Measurements from ENCODE around the gene SEMA3B. TPM values are rescaled to one million over a fixed set of nuclear protein-coding genes. Genes with fewer than 3 reads are reported as not detected.

SEMA3B gene
- total RNA-seq, 2 experiments from 2014 or later = 0.28 to 0.82 TPM

GRCh38 chr3:50287262-50287661 lies 18.3 kb downstream of the SEMA3B start:
- ChIA-PET CTCF (ENCODE audit: unreplicated experiment) (no interaction called here), POLR2A (no interaction called here)
- intact Hi-C loops (cut with micrococcal nuclease; ENCODE audit: unreplicated experiment) = no loop called here
- Histone ChIP-seq H3K4me2 (ENCODE audit: low read length) (no peak overlapping the region), H3K4me3 (ENCODE audit: low read depth, low read length, poor library complexity, severe bottlenecking) (no peak overlapping the region), H3K9me3 (ENCODE audit: low read length) (no peaks in the 10 kb centered on the region), H3K36me3 (ENCODE audit: insufficient read depth, low read length) (peaks cover 52% of the 10 kb centered on the region), H4K20me1 (ENCODE audit: insufficient read depth, low read length) (no peaks in the 10 kb centered on the region), H3K9me2 (ENCODE audit: insufficient read depth, low read length) (no peaks in the 10 kb centered on the region), H3K27ac (ENCODE audit: low read depth, low read length, poor library complexity, severe bottlenecking) (no peak overlapping the region), H3K4me1 (ENCODE audit: insufficient read depth, low read length, poor library complexity, severe bottlenecking) (no peaks in the 10 kb centered on the region), H2AFZ (ENCODE audit: low read length) (no peak overlapping the region), H3K79me2 (ENCODE audit: insufficient read depth, low read depth, low read length) (peaks cover 20% of the 10 kb centered on the region)
- no peak for DNase-seq (ENCODE audit: low spot score)
- no TSS peak for BruUV-seq (replicated peaks)
- no peak for TF ChIP-seq EZH2phosphoT487 (IDR thresholded peaks at IDR 0.05; ENCODE audit: borderline replicate concordance, low read depth, low read length)
- no peak for TF ChIP-seq CTCF (conservative IDR thresholded peaks at IDR 0.05; ENCODE audit: low read length)

- Histone ChIP-seq H3K27ac (ENCODE audit: low read depth, low read length, poor library complexity, severe bottlenecking) (no peak overlapping the region), H3K4me1 (ENCODE audit: insufficient read depth, low read length, poor library complexity, severe bottlenecking) (peaks cover 6% of the 10 kb centered on the region), H3K79me2 (ENCODE audit: insufficient read depth, low read depth, low read length) (peaks cover 20% of the 10 kb centered on the region), H4K20me1 (ENCODE audit: insufficient read depth, low read length) (no peaks in the 10 kb centered on the region), H2AFZ (ENCODE audit: low read length) (no peak overlapping the region), H3K4me3 (ENCODE audit: low read depth, low read length, poor library complexity, severe bottlenecking) (no peak overlapping the region), H3K9me3 (ENCODE audit: low read length) (no peaks in the 10 kb centered on the region), H3K9me2 (ENCODE audit: insufficient read depth, low read length) (no peaks in the 10 kb centered on the region), H3K36me3 (ENCODE audit: insufficient read depth, low read length) (peaks cover 52% of the 10 kb centered on the region), H3K4me2 (ENCODE audit: low read length) (no peak overlapping the region)
- POLR2A ChIA-PET = no interaction called here
- no peak for DNase-seq (ENCODE audit: low spot score)
- intact Hi-C loops (cut with micrococcal nuclease; ENCODE audit: unreplicated experiment) = no loop called here
- BruUV-seq (replicated peaks) = no TSS peak
- CTCF ChIA-PET (ENCODE audit: unreplicated experiment) = no interaction called here
- TF ChIP-seq EZH2phosphoT487 (IDR thresholded peaks at IDR 0.05; ENCODE audit: borderline replicate concordance, low read depth, low read length) (no peak), CTCF (conservative IDR thresholded peaks at IDR 0.05; ENCODE audit: low read length) (no peak)
Measured at GRCh38 chr3:50288387-50289007, 19.6 kb downstream of the SEMA3B start.

GRCh38 chr3:50289130-50289529 lies 20.2 kb downstream of the SEMA3B start:
- no peak for DNase-seq (ENCODE audit: low spot score)
- H3K27ac ChIP-seq (ENCODE audit: low read depth, low read length, poor library complexity, severe bottlenecking) = no peak overlapping the region
- no peaks in the 10 kb centered on the region for H3K9me3 ChIP-seq (ENCODE audit: low read length)
- peaks cover 20% of the 10 kb centered on the region for H3K79me2 ChIP-seq (ENCODE audit: insufficient read depth, low read depth, low read length)
- H4K20me1 ChIP-seq (ENCODE audit: insufficient read depth, low read length) = no peaks in the 10 kb centered on the region
- peaks cover 6% of the 10 kb centered on the region for H3K4me1 ChIP-seq (ENCODE audit: insufficient read depth, low read length, poor library complexity, severe bottlenecking)
- H3K36me3 ChIP-seq (ENCODE audit: insufficient read depth, low read length) = peaks cover 52% of the 10 kb centered on the region
- no peak overlapping the region for H2AFZ ChIP-seq (ENCODE audit: low read length)
- H3K9me2 ChIP-seq (ENCODE audit: insufficient read depth, low read length) = no peaks in the 10 kb centered on the region
- ChIA-PET POLR2A (no interaction called here), CTCF (ENCODE audit: unreplicated experiment) (no interaction called here)
- TF ChIP-seq EZH2phosphoT487 (IDR thresholded peaks at IDR 0.05; ENCODE audit: borderline replicate concordance, low read depth, low read length) (no peak), CTCF (conservative IDR thresholded peaks at IDR 0.05; ENCODE audit: low read length) (no peak)
- intact Hi-C loops (cut with micrococcal nuclease; ENCODE audit: unreplicated experiment) = no loop called here
- BruUV-seq (replicated peaks) = no TSS peak
- H3K4me2 ChIP-seq (ENCODE audit: low read length) = no peak overlapping the region
- no peak overlapping the region for H3K4me3 ChIP-seq (ENCODE audit: low read depth, low read length, poor library complexity, severe bottlenecking)
